Thoracic aorta (tissue), 2 donors: ENCODE data around the gene CLTCL1. TPM values are rescaled to one million over a fixed set of nuclear protein-coding genes. Genes with fewer than 3 reads are reported as not detected.
"Not testable (repeated sequence)": the region's sequence is repeated elsewhere in the genome, so short reads cannot be mapped to it uniquely, and the experiment has no call there.

ENCODE experiments used
- ATAC-seq: fragments of 150-250 bp; one replicate; pipeline ENCODE4 v1.8.0; 2017; ENCODE audit warnings: low read depth; ENCODE audit not compliant: insufficient number of reproducible peaks, low FRiP score
- DNase-seq: peaks from one replicate; pipeline ENCODE4 v3.0.0-alpha.2; 2020; ENCODE audit warnings: low spot score
- H3K27ac ChIP-seq, 2 donors: fragments of 200-600 bp; sonication (generic); 1 replicate in 1 of 2; 2 replicates in 1 of 2; pipeline ENCODE4 v1.5.1; 2016; ENCODE audit warnings: mild to moderate bottlenecking in 2 of 2, moderate library complexity in 2 of 2
- H3K27me3 ChIP-seq: fragments of 200-600 bp; sonication (generic); replicated peaks from 2 replicates; pipeline ENCODE4 v1.6.0; 2016; ENCODE audit warnings: mild to moderate bottlenecking; ENCODE audit not compliant: insufficient read depth
- H3K36me3 ChIP-seq: fragments of 200-600 bp; sonication (generic); one replicate; pipeline ENCODE4 v1.5.1; 2016
- H3K4me1 ChIP-seq, 2 donors: fragments of 200-600 bp; sonication (generic); 1 replicate in 1 of 2; 2 replicates in 1 of 2; pipeline versions ENCODE4 v1.5.1 to v1.6.0; 2016; ENCODE audit warnings: low read depth in 2 of 2, mild to moderate bottlenecking in 1 of 2; ENCODE audit not compliant: control insufficient read depth in 1 of 2
- H3K4me3 ChIP-seq: fragments of 200-600 bp; sonication (generic); 2 replicates; pipeline ENCODE4 v1.5.1; 2016; ENCODE audit warnings: mild to moderate bottlenecking
- H3K9me3 ChIP-seq: fragments of 200-600 bp; sonication (generic); 2 replicates; pipeline ENCODE4 v1.5.1; 2016
- total RNA-seq, 2 donors: library from RNA; depleted of rRNA; stranded (reverse); fragments of >200 nt; gene quantifications; one replicate each; pipeline versions ENCODE4 v1.1.0 to v1.2.3, GENCODE V29; 2016
- TF ChIP-seq, protein P1 (sequence below): fragments of 200-600 bp; sonication (generic); IDR thresholded peaks from one replicate; pipeline ENCODE4 v1.5.1; 2019; ENCODE audit warnings: antibody characterized with exemption

CLTCL1 gene
- total RNA-seq, 2 donors from 2014 or later: 5.3 to 6.1 TPM

DNA sequence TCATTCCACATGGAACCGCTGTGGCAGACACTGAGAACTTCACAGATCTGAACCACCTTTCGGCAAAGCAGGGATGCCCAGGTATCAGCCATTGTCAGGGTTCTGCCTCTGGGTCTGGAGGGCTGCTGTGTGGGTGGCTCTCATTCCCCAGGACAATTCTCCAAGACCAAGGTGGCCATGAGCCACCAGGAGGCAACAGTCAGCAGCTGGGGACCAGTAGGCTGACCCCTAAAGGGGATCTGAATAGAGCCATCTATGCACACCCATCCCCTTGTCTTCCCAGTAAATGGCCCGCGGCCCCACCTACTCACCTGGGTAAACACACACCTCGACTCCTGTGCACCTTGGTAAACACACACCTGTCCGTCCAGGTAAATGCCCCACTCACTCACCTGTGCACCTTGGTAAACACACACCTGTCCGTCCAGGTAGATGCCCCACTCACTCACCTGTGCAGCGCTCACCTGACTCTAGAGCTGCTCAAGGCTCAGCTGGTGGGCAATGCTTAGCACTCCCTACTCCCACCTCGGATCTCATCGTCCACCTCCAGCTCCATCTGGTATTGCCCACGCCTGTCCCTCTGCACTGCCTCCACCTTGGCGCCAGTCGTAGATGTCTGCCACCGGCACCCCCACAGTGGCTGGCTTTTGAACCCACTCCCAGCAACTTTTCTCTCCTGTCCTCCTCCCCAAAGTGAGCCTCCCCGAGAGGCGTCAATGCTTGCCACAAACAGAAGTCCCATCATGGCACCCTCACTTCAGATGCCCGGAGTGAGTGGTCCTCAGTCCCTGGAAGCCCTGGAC lies 123.2 kb downstream of the CLTCL1 start:
- H3K4me1 ChIP-seq: peaks cover 13 to 35% of the 10 kb centered on the region in 2 donors
- DNase-seq (no peak), ATAC-seq (no peak)
- peaks cover 17% of the 10 kb centered on the region for H3K27me3 ChIP-seq
- H3K36me3 ChIP-seq: no peaks in the 10 kb centered on the region
- H3K9me3 ChIP-seq: peaks cover 5% of the 10 kb centered on the region
- no peak overlapping the region for H3K27ac ChIP-seq
- H3K4me3 ChIP-seq: no peak overlapping the region
- TF ChIP-seq, protein P1, sequence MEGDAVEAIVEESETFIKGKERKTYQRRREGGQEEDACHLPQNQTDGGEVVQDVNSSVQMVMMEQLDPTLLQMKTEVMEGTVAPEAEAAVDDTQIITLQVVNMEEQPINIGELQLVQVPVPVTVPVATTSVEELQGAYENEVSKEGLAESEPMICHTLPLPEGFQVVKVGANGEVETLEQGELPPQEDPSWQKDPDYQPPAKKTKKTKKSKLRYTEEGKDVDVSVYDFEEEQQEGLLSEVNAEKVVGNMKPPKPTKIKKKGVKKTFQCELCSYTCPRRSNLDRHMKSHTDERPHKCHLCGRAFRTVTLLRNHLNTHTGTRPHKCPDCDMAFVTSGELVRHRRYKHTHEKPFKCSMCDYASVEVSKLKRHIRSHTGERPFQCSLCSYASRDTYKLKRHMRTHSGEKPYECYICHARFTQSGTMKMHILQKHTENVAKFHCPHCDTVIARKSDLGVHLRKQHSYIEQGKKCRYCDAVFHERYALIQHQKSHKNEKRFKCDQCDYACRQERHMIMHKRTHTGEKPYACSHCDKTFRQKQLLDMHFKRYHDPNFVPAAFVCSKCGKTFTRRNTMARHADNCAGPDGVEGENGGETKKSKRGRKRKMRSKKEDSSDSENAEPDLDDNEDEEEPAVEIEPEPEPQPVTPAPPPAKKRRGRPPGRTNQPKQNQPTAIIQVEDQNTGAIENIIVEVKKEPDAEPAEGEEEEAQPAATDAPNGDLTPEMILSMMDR: no peak

DNA sequence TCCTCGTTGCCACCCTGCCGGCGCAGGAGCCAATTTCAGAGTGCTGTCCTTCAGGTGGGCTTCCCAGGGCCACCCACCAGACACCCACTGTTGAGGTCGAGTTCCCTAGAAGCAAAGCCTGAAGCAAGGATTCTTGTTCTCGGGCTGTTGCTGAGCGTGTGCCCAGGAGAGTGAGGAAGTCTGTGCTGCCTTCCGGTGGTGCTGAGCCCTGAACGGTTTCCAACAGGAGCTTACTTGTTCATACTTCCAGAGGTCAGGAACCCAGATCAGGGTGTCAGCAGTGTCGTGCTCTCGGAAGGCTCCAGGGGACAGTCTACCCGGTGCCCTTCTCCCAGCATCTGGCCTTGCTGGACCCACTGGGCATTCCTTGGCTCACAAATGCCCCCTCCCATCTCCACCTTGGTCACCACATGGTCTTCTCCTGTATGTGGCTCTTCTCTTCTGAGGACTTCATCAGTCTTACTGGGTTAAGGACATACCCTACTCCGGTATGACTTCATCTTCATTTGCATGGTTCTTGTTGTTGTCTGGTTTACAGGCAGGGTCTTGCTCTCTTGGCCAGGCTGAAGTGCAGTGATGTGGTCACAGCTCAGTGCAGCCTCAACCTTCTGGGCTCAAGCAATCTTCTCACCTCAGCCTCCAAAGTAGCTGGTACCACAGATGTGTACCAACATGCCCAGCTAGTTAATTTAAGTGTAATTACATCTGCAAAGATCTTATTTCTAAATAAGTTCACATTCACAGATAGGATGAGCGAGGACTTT lies 124.2 kb downstream of the CLTCL1 start:
- Histone ChIP-seq H3K27ac (no peak overlapping the region), H3K27me3 (peaks cover 17% of the 10 kb centered on the region), H3K36me3 (no peaks in the 10 kb centered on the region), H3K4me3 (no peak overlapping the region), H3K9me3 (peaks cover 5% of the 10 kb centered on the region), H3K4me1 (peaks cover 8 to 25% of the 10 kb centered on the region in 2 donors)
- no peak for DNase-seq
- no peak for ATAC-seq
- TF ChIP-seq, protein P1: no peak

DNA sequence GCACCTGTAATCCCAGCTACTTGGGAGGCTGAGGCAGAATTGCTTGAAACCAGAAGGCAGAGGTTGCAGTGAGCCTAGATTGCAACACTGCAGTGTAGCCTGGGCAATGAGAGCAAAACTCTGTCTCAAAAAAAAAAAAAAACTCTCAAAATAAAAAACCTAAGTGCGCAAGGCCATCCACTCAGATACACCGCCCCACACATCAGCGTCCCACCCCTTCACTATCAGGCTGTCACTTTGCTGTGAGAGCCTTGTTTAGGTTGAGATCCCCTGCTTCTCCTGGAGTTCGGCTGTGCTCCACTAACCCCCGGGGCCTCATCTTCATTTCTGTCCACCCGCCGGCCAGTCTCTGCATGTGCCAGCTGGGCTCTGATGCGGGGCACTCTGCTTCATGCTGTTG lies 125.1 kb downstream of the CLTCL1 start:
- TF ChIP-seq, protein P1: no peak
- Histone ChIP-seq H3K9me3 (peaks cover 5% of the 10 kb centered on the region), H3K4me3 (no peak overlapping the region), H3K36me3 (no peaks in the 10 kb centered on the region), H3K27ac (no peak overlapping the region), H3K27me3 (peaks cover 17% of the 10 kb centered on the region), H3K4me1 (peaks cover 5 to 20% of the 10 kb centered on the region in 2 donors)
- DNase-seq: no peak
- ATAC-seq: no peak

DNA sequence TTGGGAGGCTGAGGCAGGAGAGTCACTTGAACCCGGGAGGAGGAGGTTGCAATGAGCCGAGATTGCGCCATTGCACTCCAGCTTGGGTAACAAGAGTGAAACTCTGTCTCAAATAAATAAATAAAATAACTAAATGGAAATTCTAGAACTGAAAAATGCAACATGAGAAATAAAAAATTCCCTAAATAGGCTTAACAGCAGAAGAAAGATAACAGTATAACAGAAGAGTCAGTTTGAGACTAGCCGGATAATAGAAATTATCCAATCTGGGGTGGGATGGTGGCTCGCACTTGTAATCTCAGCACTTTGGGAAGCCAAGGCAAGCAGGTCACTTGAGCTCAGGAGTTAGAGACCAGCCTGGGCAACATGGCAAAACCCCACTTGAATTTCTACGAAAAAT lies 127.1 kb downstream of the CLTCL1 start:
- H3K27me3 ChIP-seq: peaks cover 14% of the 10 kb centered on the region

DNA sequence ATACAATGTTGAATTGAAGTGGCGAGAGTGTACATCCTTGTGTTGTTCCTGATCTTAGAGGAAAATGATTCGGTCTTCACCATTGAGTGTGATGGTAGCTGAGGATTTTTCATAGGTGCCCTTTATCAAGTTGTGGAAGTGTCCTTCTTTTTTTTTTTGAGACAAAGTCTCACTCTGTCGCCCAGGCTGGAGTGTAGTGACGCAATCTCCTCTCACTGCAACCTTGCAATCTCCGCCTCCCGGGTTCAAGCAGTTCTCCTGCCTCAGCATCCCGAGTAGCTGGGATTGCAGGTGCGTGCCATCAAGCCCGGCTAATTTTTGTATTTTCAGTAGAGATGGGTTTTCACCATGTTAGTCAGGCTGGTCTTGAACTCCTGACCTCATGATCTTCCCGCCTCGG lies 132.9 kb downstream of the CLTCL1 start:
- ATAC-seq, H3K9me3 ChIP-seq, H3K4me1 ChIP-seq, DNase-seq, H3K4me3 ChIP-seq, H3K27me3 ChIP-seq, H3K27ac ChIP-seq, H3K36me3 ChIP-seq: not testable (repeated sequence)

More for the DNA sequence above, 127.1 kb downstream of the CLTCL1 start:
- peaks cover 5% of the 10 kb centered on the region for H3K9me3 ChIP-seq
- TF ChIP-seq, protein P1: no peak
- peaks cover under 1 to 3% of the 10 kb centered on the region in 2 donors for H3K4me1 ChIP-seq
- no peak overlapping the region for H3K27ac ChIP-seq
- DNase-seq (no peak), ATAC-seq (no peak)
- no peaks in the 10 kb centered on the region for H3K36me3 ChIP-seq
- no peak overlapping the region for H3K4me3 ChIP-seq

DNA sequence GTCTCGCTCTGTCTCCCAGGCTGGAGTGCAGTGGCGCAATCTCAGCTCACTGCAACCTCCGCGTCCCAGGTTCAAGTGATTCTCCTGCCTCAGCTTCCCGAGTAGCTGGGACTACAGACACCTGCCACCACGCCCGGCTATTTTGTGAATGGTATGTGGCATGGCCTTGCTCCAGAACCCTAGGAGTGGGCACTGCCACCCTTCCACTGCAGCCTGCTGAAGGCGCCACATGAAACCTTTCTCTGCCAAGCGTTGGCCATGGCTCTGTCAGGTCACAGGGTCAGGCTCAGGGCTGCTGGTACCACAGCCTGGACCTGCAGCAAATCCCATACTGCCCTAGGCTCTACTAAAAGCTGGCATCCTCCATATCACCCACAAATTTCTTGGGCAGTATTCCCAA lies 135.4 kb downstream of the CLTCL1 start:
- not testable (repeated sequence) for H3K9me3 ChIP-seq, H3K27ac ChIP-seq, H3K4me3 ChIP-seq, H3K36me3 ChIP-seq, H3K27me3 ChIP-seq, ATAC-seq, H3K4me1 ChIP-seq, DNase-seq
